Activated gamma-delta T cell (primary cell): ENCODE measurements around the gene ZSCAN29.
"Not testable (repeated sequence)": the region's sequence is repeated elsewhere in the genome, so short reads cannot be mapped to it uniquely, and the experiment has no call there.

ENCODE experiments used
- DNase-seq: peaks from one replicate; lab custom pipeline; 2025; lab: John Stamatoyannopoulos, UW
- total RNA-seq, 2 donors: gene quantifications; one replicate each; lab custom pipeline; 2026; lab: John Stamatoyannopoulos, UW

Gene ZSCAN29
- total RNA-seq: 84.0 to 85.1 reads per million in 2 donors

DNA sequence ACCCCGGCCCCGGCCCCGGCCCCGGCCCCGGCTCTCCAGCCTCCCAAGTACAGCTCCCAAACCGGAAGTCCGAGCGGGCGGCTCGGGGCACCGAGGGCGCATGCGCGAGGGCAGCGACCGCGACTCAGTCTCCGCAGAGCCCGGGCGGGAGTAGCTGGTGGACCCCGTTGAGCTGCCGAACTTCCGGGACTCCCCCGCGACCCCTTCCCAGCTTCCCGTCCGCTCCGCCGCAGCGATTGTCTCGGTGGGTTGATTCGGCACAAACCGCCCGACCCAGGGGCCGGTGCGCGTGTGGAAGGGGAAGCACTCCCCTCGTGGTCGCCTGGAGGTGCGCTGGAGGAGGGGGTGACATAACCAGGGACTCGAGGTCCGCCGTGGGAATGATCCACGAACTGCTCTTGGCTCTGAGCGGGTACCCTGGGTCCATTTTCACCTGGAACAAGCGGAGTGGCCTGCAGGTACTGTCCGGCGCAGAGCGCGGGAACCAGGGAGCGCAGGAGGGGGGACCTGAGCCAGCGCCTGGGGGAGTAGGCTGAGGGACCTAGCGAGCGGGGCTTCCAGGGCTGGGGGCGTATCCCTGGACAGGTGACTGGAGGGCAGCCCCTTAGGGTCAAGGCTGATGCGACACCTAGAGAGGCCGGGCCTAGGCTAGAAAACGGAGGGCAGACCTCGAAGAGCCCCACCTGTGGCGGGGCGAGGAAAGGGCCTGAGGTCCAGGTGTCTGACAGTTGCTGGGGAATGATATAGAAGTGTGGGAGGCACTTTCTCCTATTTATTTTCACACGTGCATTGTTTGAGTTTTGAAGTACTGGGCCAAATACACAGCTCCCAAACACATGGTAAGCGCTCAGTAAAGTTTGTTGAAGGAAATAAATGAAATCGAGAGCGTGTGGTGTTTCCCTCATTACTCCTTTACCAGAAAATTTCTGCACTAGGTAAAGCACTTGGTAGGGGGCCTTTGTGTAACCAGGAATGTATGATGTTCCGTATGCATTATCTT, at the start of gene ZSCAN29, which contains the start of gene TUBGCP4:
Gene ZSCAN29, minus strand, starts transcription at position 69 of the 1,000 bp plus-strand sequence. CDS start 1,130 bp downstream, outside the sequence.
Gene TUBGCP4, plus strand, starts transcription at position 127 of the 1,000 bp plus-strand sequence. Its CDS starts 254 bp downstream, at position 381.
- peak; percentile 64 for DNase-seq

DNA sequence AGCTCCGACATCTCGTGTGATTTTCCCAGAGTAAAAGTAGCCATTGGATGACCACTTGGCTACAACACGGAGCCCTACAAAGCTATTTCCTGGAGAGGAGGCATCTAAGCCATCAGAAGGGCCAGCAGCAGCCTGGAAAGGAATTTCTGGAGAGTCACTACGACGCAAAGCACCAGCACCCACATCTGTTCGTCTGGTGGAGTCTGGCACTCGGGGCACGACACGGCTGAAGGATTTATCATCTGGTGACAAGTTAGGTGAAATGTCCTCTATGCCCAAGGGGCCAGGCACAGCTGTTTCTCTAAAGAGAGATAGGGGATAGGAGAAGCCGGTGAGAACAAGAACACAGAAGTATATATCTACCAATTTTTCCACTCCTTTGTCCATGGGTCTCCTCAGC, 49.6 kb upstream of the ZSCAN29 start:
- no peak for DNase-seq

DNA sequence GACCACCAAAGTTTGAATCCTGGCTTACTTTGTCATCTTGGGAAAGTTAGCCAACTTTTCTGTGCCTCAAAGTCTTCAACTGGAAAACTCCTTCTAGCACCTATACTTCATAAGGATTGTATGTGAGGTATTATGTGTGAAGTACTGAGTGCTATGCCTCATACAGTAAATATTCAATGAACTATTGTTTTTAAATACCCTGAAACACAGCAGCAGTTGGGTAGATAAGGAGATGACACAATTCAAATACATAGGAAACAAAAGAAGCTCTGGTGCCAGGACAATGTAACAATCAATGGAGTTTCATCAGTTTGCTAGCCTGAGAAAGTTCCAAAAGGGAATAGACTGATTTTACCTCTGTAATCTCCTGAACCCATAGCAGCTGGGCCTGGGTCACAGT, 43.4 kb upstream of the ZSCAN29 start:
- no peak for DNase-seq

- no peak for DNase-seq
These were observed 41.3 kb upstream of the ZSCAN29 start for GRCh38 chr15:43412096-43412495.

DNA sequence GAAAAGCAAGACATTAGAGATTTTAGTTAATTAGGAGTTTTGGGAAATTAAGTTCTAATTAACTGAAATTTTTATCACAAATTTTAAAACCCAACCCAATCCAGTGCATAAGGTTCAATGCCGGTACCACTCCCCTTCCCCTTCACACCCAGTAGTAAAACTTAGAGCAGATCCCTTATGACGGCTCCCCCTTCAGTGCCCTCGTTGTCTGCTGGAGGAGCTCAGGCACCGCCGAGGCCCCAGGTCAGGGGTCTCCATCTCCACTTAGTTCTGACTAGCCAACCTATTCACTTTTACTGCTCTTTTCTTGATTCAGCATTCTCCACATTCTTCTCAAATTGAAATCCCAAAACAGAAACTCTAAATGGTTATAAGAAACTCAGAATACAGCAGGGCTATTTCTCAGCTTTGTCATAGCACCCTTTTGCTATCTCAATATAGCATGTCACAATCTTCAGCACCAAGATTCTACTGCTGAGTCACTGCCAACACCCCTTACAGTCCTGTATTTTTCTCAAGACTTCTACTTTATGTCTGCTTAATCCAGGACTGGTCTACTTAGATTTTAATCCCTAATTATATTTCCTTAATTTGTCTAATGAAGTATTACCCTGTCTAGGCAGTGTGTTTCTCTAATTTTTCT, 39.9 kb upstream of the ZSCAN29 start:
- DNase-seq: no peak

GRCh38 chr15:43408789-43409188, 37.9 kb upstream of the ZSCAN29 start:
- DNase-seq: no peak

GRCh38 chr15:43406808-43407207, 36.0 kb upstream of the ZSCAN29 start:
- no peak for DNase-seq

DNA sequence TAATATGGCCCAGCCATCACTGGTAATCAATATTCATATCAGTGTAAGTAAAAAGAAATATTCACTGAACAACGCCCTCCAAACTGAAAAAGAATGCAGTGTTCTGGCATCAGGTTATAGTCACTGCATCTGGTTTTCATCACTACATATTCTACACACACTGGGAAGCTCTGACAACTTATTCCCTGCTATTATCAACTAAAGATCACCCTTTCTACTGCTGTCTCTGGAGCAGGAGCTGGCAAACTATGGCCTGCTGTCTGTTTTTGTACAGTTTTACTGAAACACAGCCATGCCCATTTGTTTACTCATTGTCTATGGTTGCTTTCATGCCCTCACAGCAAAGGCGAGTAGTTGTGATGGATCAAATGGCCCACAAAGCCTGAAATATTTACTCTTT, 35.3 kb upstream of the ZSCAN29 start:
- no peak for DNase-seq

DNA sequence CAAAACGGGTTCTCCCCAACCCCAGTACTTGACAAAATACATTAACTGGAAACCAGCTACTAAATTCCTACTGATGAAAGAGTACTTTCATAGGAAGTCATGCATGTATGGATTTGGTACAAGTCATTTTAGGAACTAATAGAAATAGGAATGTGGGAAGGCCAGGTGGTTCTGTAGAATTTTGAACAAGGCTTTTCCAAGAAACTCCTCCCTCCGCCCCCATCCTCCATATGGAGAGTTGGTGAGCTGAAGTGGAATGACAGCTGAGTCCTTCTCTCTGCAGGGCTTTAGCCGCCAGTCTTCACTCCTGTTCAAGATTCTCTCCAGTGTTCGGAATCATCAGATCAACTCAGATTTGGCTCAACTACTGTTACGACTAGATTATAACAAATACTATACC, 33.3 kb upstream of the ZSCAN29 start:
- no peak for DNase-seq

DNA sequence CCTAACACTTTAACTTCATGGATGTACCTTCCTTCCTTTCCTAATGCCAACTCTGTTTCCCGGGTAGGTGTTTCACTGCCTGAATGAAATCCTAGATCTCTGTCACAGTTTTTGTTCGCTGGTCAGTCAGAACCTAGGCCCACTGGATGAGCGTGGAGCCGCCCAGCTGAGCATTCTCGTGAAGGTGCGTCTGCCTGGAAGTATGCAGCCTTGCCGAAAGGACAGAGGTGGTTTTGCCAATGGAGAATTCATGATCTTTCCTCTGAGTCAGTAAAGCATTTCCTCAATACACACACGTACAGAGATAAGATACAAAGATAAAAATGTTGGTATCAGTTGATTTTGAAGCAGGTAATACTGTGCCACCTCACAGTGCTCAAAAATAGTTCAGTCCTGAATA, 32.8 kb upstream of the ZSCAN29 start:
- DNase-seq: no peak

- no peak for DNase-seq
These were observed 31.4 kb upstream of the ZSCAN29 start for GRCh38 chr15:43402255-43402654.

DNA sequence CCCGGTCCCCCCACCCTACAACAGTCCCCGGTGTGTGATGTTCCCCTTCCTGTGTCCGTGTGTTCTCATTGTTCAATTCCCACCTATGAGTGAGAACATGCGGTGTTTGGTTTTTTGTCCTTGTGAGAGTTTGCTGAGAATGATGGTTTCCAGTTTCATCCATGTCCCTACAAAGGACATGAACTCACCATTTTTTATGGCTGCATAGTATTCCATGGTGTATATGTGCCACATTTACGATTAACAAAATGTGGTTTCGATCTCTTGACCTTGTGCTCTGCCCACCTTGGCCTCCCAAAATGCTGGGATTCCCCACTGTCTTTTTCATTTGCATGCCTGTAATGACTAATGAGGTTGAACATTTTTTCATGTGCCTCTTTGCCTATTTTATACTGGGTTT, 22.7 kb upstream of the ZSCAN29 start:
- not testable (repeated sequence) for DNase-seq

- no peak for DNase-seq
These were observed 19.9 kb upstream of the ZSCAN29 start for GRCh38 chr15:43390723-43391122.

DNA sequence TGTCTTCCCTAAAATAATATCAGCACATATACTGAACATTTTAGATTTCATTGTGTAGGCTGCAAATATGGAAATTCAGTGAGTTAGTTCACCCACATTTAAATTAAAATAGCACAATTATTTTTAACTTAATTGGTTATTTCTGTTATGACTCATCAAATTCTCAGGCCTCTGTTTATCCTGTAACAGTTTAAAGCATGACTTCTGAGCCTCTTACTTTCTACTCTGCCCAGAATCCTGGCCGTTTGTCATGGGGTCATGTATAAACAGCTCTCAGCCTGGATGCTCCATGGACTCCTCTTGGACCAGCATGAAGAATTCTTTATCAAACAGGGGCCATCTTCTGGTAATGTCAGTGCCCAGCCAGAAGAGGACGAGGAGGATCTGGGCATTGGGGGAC, 12.2 kb upstream of the ZSCAN29 start:
- no peak for DNase-seq

- no peak for DNase-seq
These were observed 11.5 kb upstream of the ZSCAN29 start for GRCh38 chr15:43382310-43382709.

GRCh38 chr15:43378601-43379000, 7.8 kb upstream of the ZSCAN29 start:
- DNase-seq: no peak

- DNase-seq: no peak
These were observed 5.3 kb upstream of the ZSCAN29 start for GRCh38 chr15:43376017-43376705.

DNA sequence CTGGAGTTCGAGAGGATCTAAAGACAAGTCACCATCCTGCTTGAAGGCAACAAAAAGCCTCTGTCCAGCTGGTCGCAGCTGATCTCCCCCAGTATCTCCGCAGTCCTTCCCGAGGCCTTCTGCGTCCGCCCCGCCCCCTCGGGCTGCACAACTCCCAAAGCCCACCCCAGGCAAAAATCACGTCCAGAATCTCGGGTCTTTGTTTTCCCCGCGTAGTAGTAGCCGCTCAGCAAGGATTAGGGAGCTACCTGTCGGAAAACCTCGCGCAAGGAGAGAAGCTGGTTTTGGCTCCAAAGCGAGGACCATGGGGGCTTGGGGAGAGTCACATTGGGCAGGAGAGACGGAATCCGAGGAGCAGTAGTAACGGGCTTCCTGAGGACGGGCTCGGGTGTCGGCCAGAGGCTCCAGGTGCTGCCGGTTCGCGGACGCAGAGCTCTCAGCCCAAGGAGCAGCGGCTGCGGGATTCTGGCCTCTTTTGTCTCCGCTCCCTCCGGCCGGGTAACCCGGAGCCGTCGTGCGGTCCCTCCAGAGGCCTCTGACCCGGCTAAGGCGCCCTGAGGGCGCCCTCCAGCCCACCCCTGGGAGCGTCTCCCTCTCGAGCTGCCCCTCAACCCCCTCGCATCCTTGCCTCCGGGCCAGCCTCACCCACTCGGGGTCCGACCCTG, 401 bp downstream of the ZSCAN29 start:
- no peak for DNase-seq

DNA sequence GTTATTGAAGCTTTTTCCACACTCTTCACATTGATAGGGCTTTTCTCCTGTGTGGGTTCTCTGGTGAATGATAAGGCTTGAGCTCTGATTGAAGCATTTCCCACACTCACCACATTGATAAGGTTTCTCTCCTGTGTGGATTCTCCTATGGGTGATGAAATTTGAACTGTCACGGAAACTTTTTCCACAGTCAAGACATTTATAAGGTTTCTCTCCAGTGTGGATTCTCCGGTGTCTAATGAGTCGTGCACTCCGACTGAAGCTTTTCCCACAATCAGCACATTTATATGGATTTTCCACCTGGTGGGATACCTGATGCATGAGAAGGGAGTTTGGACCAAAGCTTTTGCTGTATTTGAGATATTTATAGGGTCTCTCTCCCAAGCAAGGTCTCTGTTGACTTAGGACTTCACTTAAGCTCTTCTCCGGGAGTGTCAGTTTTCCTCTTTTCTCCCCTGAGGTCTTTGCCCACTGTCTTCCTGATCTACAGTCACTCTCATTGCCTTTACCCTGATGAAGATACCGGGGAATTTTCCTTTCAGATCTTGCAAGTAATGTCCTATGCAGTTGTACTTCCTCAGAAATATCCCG, 9.4 kb downstream of the ZSCAN29 start:
- no peak for DNase-seq

- no peak for DNase-seq
These were observed 10.0 kb downstream of the ZSCAN29 start for GRCh38 chr15:43360821-43361220.

DNA sequence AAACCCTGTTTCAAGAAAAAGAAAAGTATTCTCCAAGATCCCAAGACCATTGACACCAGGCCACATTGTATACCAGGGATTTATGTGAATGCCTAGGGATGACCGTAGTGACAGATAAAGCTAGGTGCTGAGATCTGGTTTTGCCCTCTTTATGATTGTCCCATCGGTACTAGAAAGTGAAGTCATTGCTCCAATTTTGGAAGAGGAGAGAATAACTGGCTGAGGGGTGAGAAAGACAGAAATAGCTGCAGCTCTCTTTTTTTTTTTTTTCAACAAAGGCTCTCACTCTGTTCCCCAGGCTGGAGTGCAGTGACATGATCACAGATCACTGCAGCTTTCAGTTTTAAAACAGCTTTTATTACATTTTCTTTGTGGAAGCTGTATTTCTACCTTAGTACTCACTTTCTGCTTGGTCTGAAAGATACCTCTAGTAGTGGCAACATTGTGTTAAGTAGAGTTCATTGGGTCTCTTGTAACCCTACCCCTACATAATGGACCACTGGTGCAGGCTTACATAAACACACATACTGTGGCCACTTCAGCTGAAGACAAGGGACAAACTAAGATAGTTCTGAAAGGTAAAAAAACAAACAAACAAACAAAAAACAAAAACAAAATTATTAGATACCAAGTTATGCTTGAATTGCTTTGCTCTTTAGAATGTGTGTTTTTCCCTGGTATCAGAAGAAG, 18.0 kb downstream of the ZSCAN29 start:
- no peak for DNase-seq
